GM12872 (cell line): ENCODE measurements around the gene AGTPBP1.

Experiments used
- TF ChIP-seq, protein P1 (sequence below): IDR thresholded peaks from 3 replicates; pipeline ENCODE4 v1.5.1; 2011; ENCODE audit warnings: low read depth, mild to moderate bottlenecking, low read length, moderate library complexity; ENCODE audit not compliant: insufficient read depth

The AGTPBP1 gene

DNA sequence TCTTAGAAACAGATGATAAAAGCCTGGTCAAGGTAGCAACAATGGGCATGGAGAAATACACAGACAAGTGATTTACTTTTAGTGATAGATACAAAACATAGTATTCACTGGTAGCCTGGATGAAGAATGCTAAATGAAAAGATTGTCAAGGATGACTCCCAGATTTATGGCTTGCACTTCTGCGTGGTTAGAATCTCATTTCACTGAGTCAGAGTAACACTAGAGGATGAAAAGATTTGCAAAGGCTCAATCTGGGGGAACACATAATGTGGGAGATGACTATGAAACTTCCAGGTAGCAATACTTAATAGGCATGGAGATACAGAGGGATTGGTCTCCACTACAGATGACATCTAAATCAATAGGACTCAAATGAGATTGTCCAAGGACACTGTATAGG lies 38.4 kb downstream of the AGTPBP1 start:
- TF ChIP-seq, protein P1, sequence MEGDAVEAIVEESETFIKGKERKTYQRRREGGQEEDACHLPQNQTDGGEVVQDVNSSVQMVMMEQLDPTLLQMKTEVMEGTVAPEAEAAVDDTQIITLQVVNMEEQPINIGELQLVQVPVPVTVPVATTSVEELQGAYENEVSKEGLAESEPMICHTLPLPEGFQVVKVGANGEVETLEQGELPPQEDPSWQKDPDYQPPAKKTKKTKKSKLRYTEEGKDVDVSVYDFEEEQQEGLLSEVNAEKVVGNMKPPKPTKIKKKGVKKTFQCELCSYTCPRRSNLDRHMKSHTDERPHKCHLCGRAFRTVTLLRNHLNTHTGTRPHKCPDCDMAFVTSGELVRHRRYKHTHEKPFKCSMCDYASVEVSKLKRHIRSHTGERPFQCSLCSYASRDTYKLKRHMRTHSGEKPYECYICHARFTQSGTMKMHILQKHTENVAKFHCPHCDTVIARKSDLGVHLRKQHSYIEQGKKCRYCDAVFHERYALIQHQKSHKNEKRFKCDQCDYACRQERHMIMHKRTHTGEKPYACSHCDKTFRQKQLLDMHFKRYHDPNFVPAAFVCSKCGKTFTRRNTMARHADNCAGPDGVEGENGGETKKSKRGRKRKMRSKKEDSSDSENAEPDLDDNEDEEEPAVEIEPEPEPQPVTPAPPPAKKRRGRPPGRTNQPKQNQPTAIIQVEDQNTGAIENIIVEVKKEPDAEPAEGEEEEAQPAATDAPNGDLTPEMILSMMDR, result no peak

DNA sequence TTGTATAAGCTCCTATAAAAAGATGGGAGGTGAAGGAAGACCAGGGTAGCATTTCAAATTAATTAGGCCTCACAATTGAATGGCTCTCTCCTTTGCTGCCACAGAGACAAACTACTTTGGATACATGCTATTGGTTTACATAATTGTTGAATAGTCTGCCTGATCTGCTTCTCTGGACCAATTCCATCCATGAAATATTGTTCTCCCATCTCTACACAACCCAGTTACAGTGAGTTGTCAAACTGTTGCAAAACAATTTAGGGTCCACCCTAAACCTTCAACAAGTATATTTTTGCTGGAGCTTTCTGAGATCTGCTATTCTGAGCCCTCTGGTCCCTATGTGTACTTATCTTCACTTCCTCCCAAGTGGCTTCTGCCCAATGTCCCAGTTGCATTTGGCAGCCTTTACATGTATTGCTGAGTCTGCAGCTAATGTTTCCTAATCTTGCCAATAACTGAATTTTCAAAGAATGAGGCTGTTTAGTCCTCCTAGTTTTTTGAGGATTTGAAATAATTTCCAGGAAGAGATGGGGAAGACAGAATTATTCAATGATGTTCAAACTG lies 38.9 kb downstream of the AGTPBP1 start:
- TF ChIP-seq, protein P1, result no peak

DNA sequence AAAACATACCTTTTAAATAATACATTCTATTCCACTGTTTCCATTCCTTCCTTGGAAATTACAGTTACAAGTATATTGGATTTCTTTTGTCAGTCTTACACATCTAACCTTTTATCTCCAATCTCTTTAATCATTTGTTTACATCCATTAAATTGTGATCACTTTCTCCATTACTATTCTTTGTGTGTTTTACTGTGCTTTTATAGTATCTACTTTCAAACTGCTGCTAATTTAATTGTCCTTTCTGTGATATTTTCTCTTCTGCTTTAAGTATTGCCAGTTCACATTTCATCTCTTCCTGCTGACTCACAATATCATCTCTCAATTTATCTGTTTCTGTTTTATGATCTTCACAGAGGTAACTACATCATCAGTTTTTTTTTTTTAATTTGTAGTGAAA lies 39.6 kb downstream of the AGTPBP1 start:
- TF ChIP-seq, protein P1, result no peak

DNA sequence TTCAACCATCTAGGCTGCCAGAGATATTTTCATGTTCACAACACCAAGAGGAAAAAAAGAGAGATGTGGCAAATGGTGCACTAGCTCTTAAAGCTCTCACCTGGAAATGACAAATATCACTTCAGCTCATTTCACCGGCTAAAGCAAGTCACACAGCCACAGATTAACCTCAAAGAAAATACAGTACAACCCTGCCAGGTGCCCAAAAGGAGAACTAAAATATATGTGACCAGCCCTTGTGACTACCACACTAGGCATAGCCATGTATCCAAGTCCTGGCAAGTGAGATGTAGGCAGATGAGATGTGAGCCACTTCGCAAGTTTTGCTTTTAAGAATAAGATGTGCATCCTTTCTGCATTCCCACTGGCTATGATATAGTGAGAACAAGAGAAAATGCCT lies 41.4 kb downstream of the AGTPBP1 start:
- TF ChIP-seq, protein P1, result no peak

DNA sequence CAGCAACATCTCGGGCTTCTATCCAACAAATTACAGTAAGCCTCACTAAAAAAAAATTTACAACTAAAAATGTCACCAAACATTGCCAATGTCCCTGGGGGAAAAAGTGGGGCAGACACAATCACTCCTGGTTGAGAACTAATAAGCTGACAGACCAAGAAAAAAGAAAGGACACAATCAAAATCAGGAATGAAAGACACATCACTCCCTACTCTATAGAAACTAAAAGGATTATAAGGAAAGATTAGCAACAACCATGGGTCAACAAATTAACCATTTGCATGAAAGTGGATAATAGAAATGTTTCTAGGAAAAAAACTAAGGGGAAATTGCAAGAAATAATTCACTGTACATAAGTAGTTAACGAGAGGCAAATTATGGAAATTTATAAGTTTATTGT lies 53.4 kb downstream of the AGTPBP1 start:
- TF ChIP-seq, protein P1, result no peak

DNA sequence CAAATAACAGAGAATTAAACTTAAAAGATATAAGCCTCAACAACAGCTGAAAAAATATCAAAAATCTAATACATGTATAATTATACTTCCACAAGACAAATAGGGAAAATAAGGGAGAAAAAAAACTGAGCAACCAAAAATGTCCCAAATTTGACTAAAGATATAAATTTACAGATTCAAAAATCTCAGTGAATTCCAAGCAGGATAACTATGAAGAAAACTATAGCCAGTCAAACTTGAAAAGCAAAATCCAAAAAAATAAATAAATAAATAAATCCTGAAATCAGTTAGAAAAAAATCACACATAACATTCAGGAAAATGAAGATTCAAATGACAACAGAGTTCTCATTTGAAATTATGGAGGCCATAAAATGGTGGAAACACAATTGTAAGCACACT lies 56.7 kb downstream of the AGTPBP1 start:
- TF ChIP-seq, protein P1, result no peak

DNA sequence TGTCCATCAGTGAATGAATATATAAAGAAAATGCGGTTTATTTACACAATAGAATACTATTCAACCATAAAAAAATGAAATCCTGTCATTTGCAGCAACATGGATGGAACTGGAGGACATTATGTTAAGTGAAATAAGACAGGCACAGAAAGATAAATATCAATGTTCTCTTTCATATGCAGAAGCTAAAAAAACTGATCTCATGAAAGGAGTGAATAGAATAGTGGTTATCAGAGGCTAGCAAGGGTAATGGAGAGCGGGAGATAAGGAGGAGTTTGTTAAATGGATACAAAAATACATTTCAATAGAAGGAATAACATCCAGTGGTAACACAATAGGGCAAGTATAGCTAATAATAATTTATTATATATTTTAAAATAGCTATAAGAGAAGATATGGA lies 65.0 kb downstream of the AGTPBP1 start:
- TF ChIP-seq, protein P1, result no peak
